Activated CD4-positive, alpha-beta T cell treated with anti-CD3 and anti-CD28 coated beads, Interleukin-2, amount 10 ng/mL, durations not matched to agents 7 days and 5 days (primary cell): Measurements from ENCODE around the gene NDUFS3. TPM values are rescaled to one million over a fixed set of nuclear protein-coding genes. Genes with fewer than 3 reads are reported as not detected.
"Not testable (repeated sequence)": the region's sequence is repeated elsewhere in the genome, so short reads cannot be mapped to it uniquely, and the experiment has no call there.

ENCODE experiments used
- CTCF ChIA-PET: fragments of 350-600 bp; sonication (Branson Sonifier 250); formaldehyde crosslinking; loops from one replicate; lab custom pipeline; 2021; ENCODE audit warnings: antibody characterized with exemption; lab: Charles Lee
- POLR2A ChIA-PET: fragments of 350-600 bp; sonication (Branson Sonifier 250); formaldehyde crosslinking; loops from one replicate; lab custom pipeline; 2021; ENCODE audit warnings: antibody characterized with exemption; lab: Charles Lee
- DNase-seq: peaks from one replicate; pipeline ENCODE4 v3.0.0-alpha.2; 2020
- H3K27ac Mint-ChIP-seq: one replicate; pipeline ENCODE4 v1.8.0; 2021; ENCODE audit warnings: mild to moderate bottlenecking, moderate library complexity, mixed read lengths
- H3K27me3 Mint-ChIP-seq: one replicate; pipeline ENCODE4 v1.8.0; 2021; ENCODE audit warnings: mixed read lengths
- H3K36me3 Mint-ChIP-seq: one replicate; pipeline ENCODE4 v1.8.0; 2021; ENCODE audit warnings: low read depth, mixed read lengths
- H3K4me1 Mint-ChIP-seq: one replicate; pipeline ENCODE4 v1.8.0; 2021; ENCODE audit warnings: mixed read lengths
- H3K4me3 Mint-ChIP-seq: one replicate; pipeline ENCODE4 v1.8.0; 2021; ENCODE audit warnings: mild to moderate bottlenecking, moderate library complexity, mixed read lengths
- H3K9me3 Mint-ChIP-seq: one replicate; pipeline ENCODE4 v1.8.0; 2021; ENCODE audit warnings: mixed read lengths
- total RNA-seq, 2 experiments: library from RNA; stranded (reverse); gene quantifications; one replicate each; pipeline ENCODE4 v1.2.3, GENCODE V29; 2021

Gene NDUFS3
- total RNA-seq, 2 experiments from 2014 or later, result 105 to 110 TPM

- Mint-ChIP-seq H3K4me3 (no peak overlapping the region), H3K27me3 (no peaks in the 10 kb centered on the region), H3K36me3 (peaks cover 20% of the 10 kb centered on the region), H3K9me3 (no peaks in the 10 kb centered on the region), H3K4me1 (peaks cover 49% of the 10 kb centered on the region), H3K27ac (no peak overlapping the region)
- ChIA-PET CTCF (interaction anchor here (0.6 kb wide), 2 partner anchors 16 to 28 kb away, joined by 3 read pairs; no protein-coding TSS in a partner anchor), POLR2A (no interaction called here)
- no peak for DNase-seq
These were observed 33.6 kb upstream of the NDUFS3 start for GRCh38 chr11:47545298-47545697.

- POLR2A ChIA-PET, DNase-seq, H3K27ac Mint-ChIP-seq, CTCF ChIA-PET, H3K27me3 Mint-ChIP-seq, H3K4me3 Mint-ChIP-seq, H3K9me3 Mint-ChIP-seq: not testable (repeated sequence)
- peaks cover 24% of the 10 kb centered on the region for H3K36me3 Mint-ChIP-seq
- peaks cover 49% of the 10 kb centered on the region for H3K4me1 Mint-ChIP-seq
These were observed 32.6 kb upstream of the NDUFS3 start for GRCh38 chr11:47546274-47546673.

- Mint-ChIP-seq H3K4me1 (peaks cover 51% of the 10 kb centered on the region), H3K4me3 (peak overlapping the region; percentile 97), H3K27me3 (no peaks in the 10 kb centered on the region), H3K36me3 (peaks cover 32% of the 10 kb centered on the region), H3K9me3 (no peaks in the 10 kb centered on the region), H3K27ac (peak overlapping the region; percentile 93)
- DNase-seq, result no peak
- POLR2A ChIA-PET, result no interaction called here
- CTCF ChIA-PET, result interaction anchor here (0.7 to 3.6 kb wide), 7 partner anchors 8 to 27 kb away, joined by 3 to 35 read pairs (median 6); partner anchors contain the start of genes KBTBD4 and NDUFS3
These were observed 28.4 kb upstream of the NDUFS3 start for GRCh38 chr11:47550288-47551047.

- CTCF ChIA-PET, result interaction anchor here (0.7 to 3.6 kb wide), 10 partner anchors 8 to 54 kb away, joined by 3 to 35 read pairs (median 4); partner anchors contain the start of genes KBTBD4 and NDUFS3
- Mint-ChIP-seq H3K4me1 (peaks cover 51% of the 10 kb centered on the region), H3K27me3 (no peaks in the 10 kb centered on the region), H3K36me3 (peaks cover 32% of the 10 kb centered on the region), H3K27ac (peak overlapping the region; percentile 93), H3K4me3 (peak overlapping the region; percentile 97), H3K9me3 (no peaks in the 10 kb centered on the region)
- POLR2A ChIA-PET, result no interaction called here
- DNase-seq, result no peak
These were observed 27.8 kb upstream of the NDUFS3 start for GRCh38 chr11:47551086-47551485.

- peak overlapping the region; percentile 93 for H3K27ac Mint-ChIP-seq
- H3K4me1 Mint-ChIP-seq, result peaks cover 46% of the 10 kb centered on the region
- DNase-seq, result peak; percentile 27
- peaks cover 26% of the 10 kb centered on the region for H3K36me3 Mint-ChIP-seq
- H3K9me3 Mint-ChIP-seq, result no peaks in the 10 kb centered on the region
- ChIA-PET POLR2A (interaction anchor here (0.6 to 0.8 kb wide), 3 partner anchors 16 to 30 kb away, joined by 3 to 6 read pairs (median 6); no protein-coding TSS in a partner anchor), CTCF (interaction anchor here (0.7 to 3.6 kb wide), 11 partner anchors 9 to 58 kb away, joined by 3 to 35 read pairs (median 4); partner anchors contain the start of genes KBTBD4 and NDUFS3)
- H3K4me3 Mint-ChIP-seq, result peak overlapping the region; percentile 97
- no peaks in the 10 kb centered on the region for H3K27me3 Mint-ChIP-seq
These were observed 26.8 kb upstream of the NDUFS3 start for GRCh38 chr11:47552056-47552565.

GRCh38 chr11:47552566-47553405 is 26.1 kb upstream of the NDUFS3 start, which contains the start of gene CELF1:
Gene CELF1, minus strand, starts transcription at chr11:47553132. Its CDS starts 53,609 bp downstream, at chr11:47499523.
- CTCF ChIA-PET, result interaction anchor here (0.5 to 3.6 kb wide), 26 partner anchors 9 to 404 kb away, joined by 3 to 35 read pairs (median 4); partner anchors contain the start of genes AGBL2, KBTBD4, NDUFS3 and PTPMT1
- POLR2A ChIA-PET, result interaction anchor here (0.6 to 0.8 kb wide), 2 partner anchors 17 to 20 kb away, joined by 3 to 6 read pairs; no protein-coding TSS in a partner anchor
- Mint-ChIP-seq H3K4me1 (peaks cover 43% of the 10 kb centered on the region), H3K36me3 (peaks cover 23% of the 10 kb centered on the region), H3K9me3 (no peaks in the 10 kb centered on the region), H3K27me3 (no peaks in the 10 kb centered on the region), H3K27ac (peak within 1 kb of the TSS; percentile 93), H3K4me3 (peak within 1 kb of the TSS; percentile 97)
- DNase-seq, result peak; percentile 94

GRCh38 chr11:47553406-47553743 is 25.5 kb upstream of the NDUFS3 start:
- Mint-ChIP-seq H3K27ac (peak overlapping the region; percentile 87), H3K4me1 (peaks cover 39% of the 10 kb centered on the region), H3K27me3 (no peaks in the 10 kb centered on the region), H3K36me3 (peaks cover 22% of the 10 kb centered on the region), H3K9me3 (no peaks in the 10 kb centered on the region), H3K4me3 (peak overlapping the region; percentile 97)
- ChIA-PET POLR2A (no interaction called here), CTCF (interaction anchor here (0.5 to 3.6 kb wide), 21 partner anchors 11 to 403 kb away, joined by 3 to 35 read pairs (median 4); partner anchors contain the start of genes AGBL2, KBTBD4, NDUFS3 and PTPMT1)
- no peak for DNase-seq

- H3K36me3 Mint-ChIP-seq, H3K9me3 Mint-ChIP-seq, DNase-seq, H3K27ac Mint-ChIP-seq, H3K27me3 Mint-ChIP-seq, POLR2A ChIA-PET, H3K4me3 Mint-ChIP-seq: not testable (repeated sequence)
- H3K4me1 Mint-ChIP-seq, result peaks cover 16% of the 10 kb centered on the region
- CTCF ChIA-PET, result interaction anchor here (1.2 kb wide), 1 partner anchor 16 kb away, joined by 3 read pairs; no protein-coding TSS in a partner anchor
These were observed 21.9 kb upstream of the NDUFS3 start for GRCh38 chr11:47557004-47557403.

GRCh38 chr11:47558695-47559094 is 20.2 kb upstream of the NDUFS3 start:
- H3K27ac Mint-ChIP-seq, result no peak overlapping the region
- no peak for DNase-seq
- H3K4me1 Mint-ChIP-seq, result peaks cover 13% of the 10 kb centered on the region
- H3K27me3 Mint-ChIP-seq, result no peaks in the 10 kb centered on the region
- CTCF ChIA-PET, result no interaction called here
- no peaks in the 10 kb centered on the region for H3K9me3 Mint-ChIP-seq
- no peak overlapping the region for H3K4me3 Mint-ChIP-seq
- no peaks in the 10 kb centered on the region for H3K36me3 Mint-ChIP-seq
- POLR2A ChIA-PET, result no interaction called here

- Mint-ChIP-seq H3K4me1 (peaks cover 17% of the 10 kb centered on the region), H3K9me3 (no peaks in the 10 kb centered on the region), H3K4me3 (no peak overlapping the region), H3K27me3 (no peaks in the 10 kb centered on the region), H3K27ac (no peak overlapping the region), H3K36me3 (no peaks in the 10 kb centered on the region)
- ChIA-PET POLR2A (no interaction called here), CTCF (interaction anchor here (0.6 to 1.4 kb wide), 3 partner anchors 15 to 50 kb away, joined by 4 to 6 read pairs (median 5); no protein-coding TSS in a partner anchor)
- no peak for DNase-seq
These were observed 18.4 kb upstream of the NDUFS3 start for GRCh38 chr11:47560426-47560825.

GRCh38 chr11:47562393-47562792 is 16.5 kb upstream of the NDUFS3 start:
- H3K4me1 Mint-ChIP-seq, result peaks cover 30% of the 10 kb centered on the region
- H3K36me3 Mint-ChIP-seq, H3K27ac Mint-ChIP-seq, H3K4me3 Mint-ChIP-seq, POLR2A ChIA-PET, H3K9me3 Mint-ChIP-seq, DNase-seq, H3K27me3 Mint-ChIP-seq: not testable (repeated sequence)
- CTCF ChIA-PET, result interaction anchor here (0.6 to 0.7 kb wide), 2 partner anchors 11 to 18 kb away, joined by 3 read pairs; no protein-coding TSS in a partner anchor

- CTCF ChIA-PET, result interaction anchor here (0.6 to 2.9 kb wide), 3 partner anchors 11 to 164 kb away, joined by 3 to 14 read pairs (median 4); partner anchors contain the start of gene CELF1
- H3K27me3 Mint-ChIP-seq, H3K9me3 Mint-ChIP-seq, H3K36me3 Mint-ChIP-seq, DNase-seq, POLR2A ChIA-PET: not testable (repeated sequence)
- Mint-ChIP-seq H3K27ac (peak overlapping the region; percentile 72), H3K4me3 (peak overlapping the region; percentile 81), H3K4me1 (peaks cover 30% of the 10 kb centered on the region)
These were observed 14.5 kb upstream of the NDUFS3 start for GRCh38 chr11:47564366-47564765.
